Measurements from ENCODE around the gene CDC34.

The CDC34 gene

GRCh38 chr19:531753-532560, at the start of gene CDC34:
TSS of gene CDC34 (plus strand) at chr19:531760. CDS start at chr19:531932, 172 bp downstream.
- H3K27me3 ChIP-seq (ENCODE audit: control insufficient read depth in 2 of 2, insufficient read depth in 2 of 2, low read length in 2 of 2): no peaks in the 10 kb centered on the region
- peak within 1 kb of the TSS; percentile 92 to 94 for H3K27ac ChIP-seq (ENCODE audit: low read depth in 2 of 2, low read length in 2 of 2)
- H3K9me3 ChIP-seq (ENCODE audit: control insufficient read depth in 2 of 2, low read length in 2 of 2): no peaks in the 10 kb centered on the region
- peaks cover 10 to 15% of the 10 kb centered on the region in 2 donors for H3K36me3 ChIP-seq (ENCODE audit: control insufficient read depth in 2 of 2, insufficient read depth in 2 of 2, low read length in 2 of 2)
- peak within 1 kb of the TSS; percentile 79 to 90 for H3K9ac ChIP-seq (ENCODE audit: low read depth in 1 of 2, low read length in 2 of 2)
- H3K4me1 ChIP-seq (ENCODE audit: control insufficient read depth in 2 of 2, insufficient read depth in 2 of 2, low read length in 2 of 2): peaks cover 19 to 23% of the 10 kb centered on the region in 2 donors
- peak within 1 kb of the TSS; percentile 81 to 92 for H3K4me3 ChIP-seq (ENCODE audit: low read length in 2 of 2)

GRCh38 chr19:482186-483041, 49.1 kb upstream of the CDC34 start:
- no peaks in the 10 kb centered on the region for H3K36me3 ChIP-seq (ENCODE audit: control insufficient read depth in 2 of 2, insufficient read depth in 2 of 2, low read length in 2 of 2)
- H3K9me3 ChIP-seq (ENCODE audit: control insufficient read depth in 2 of 2, low read length in 2 of 2): no peaks in the 10 kb centered on the region
- peaks cover 13 to 14% of the 10 kb centered on the region in 2 donors for H3K27me3 ChIP-seq (ENCODE audit: control insufficient read depth in 2 of 2, insufficient read depth in 2 of 2, low read length in 2 of 2)
- H3K4me3 ChIP-seq (ENCODE audit: low read length in 2 of 2): no peak overlapping the region
- H3K27ac ChIP-seq (ENCODE audit: low read depth in 2 of 2, low read length in 2 of 2): no peak overlapping the region
- H3K9ac ChIP-seq (ENCODE audit: low read depth in 1 of 2, low read length in 2 of 2): no peak overlapping the region
- H3K4me1 ChIP-seq (ENCODE audit: control insufficient read depth in 2 of 2, insufficient read depth in 2 of 2, low read length in 2 of 2): no peaks in the 10 kb centered on the region

- Histone ChIP-seq H3K4me3 (ENCODE audit: low read length in 2 of 2) (no peak overlapping the region), H3K9me3 (ENCODE audit: control insufficient read depth in 2 of 2, low read length in 2 of 2) (no peaks in the 10 kb centered on the region), H3K9ac (ENCODE audit: low read depth in 1 of 2, low read length in 2 of 2) (no peak overlapping the region), H3K27ac (ENCODE audit: low read depth in 2 of 2, low read length in 2 of 2) (no peak overlapping the region), H3K4me1 (ENCODE audit: control insufficient read depth in 2 of 2, insufficient read depth in 2 of 2, low read length in 2 of 2) (no peaks in the 10 kb centered on the region), H3K36me3 (ENCODE audit: control insufficient read depth in 2 of 2, insufficient read depth in 2 of 2, low read length in 2 of 2) (no peaks in the 10 kb centered on the region), H3K27me3 (ENCODE audit: control insufficient read depth in 2 of 2, insufficient read depth in 2 of 2, low read length in 2 of 2) (peaks cover 12 to 13% of the 10 kb centered on the region in 2 donors)
These were observed 48.1 kb upstream of the CDC34 start for GRCh38 chr19:483332-484072.

- Histone ChIP-seq H3K4me1 (ENCODE audit: control insufficient read depth in 2 of 2, insufficient read depth in 2 of 2, low read length in 2 of 2) (peaks cover 0 to 1% of the 10 kb centered on the region in 2 donors), H3K36me3 (ENCODE audit: control insufficient read depth in 2 of 2, insufficient read depth in 2 of 2, low read length in 2 of 2) (no peaks in the 10 kb centered on the region), H3K4me3 (ENCODE audit: low read length in 2 of 2) (no peak overlapping the region), H3K9ac (ENCODE audit: low read depth in 1 of 2, low read length in 2 of 2) (no peak overlapping the region), H3K9me3 (ENCODE audit: control insufficient read depth in 2 of 2, low read length in 2 of 2) (no peaks in the 10 kb centered on the region), H3K27me3 (ENCODE audit: control insufficient read depth in 2 of 2, insufficient read depth in 2 of 2, low read length in 2 of 2) (peaks cover 12 to 13% of the 10 kb centered on the region in 2 donors), H3K27ac (ENCODE audit: low read depth in 2 of 2, low read length in 2 of 2) (no peak overlapping the region)
These were observed 47.1 kb upstream of the CDC34 start for GRCh38 chr19:484494-484893.

GRCh38 chr19:485077-485476, 46.5 kb upstream of the CDC34 start:
- Histone ChIP-seq H3K27ac (ENCODE audit: low read depth in 2 of 2, low read length in 2 of 2) (no peak overlapping the region), H3K4me3 (ENCODE audit: low read length in 2 of 2) (no peak overlapping the region), H3K9ac (ENCODE audit: low read depth in 1 of 2, low read length in 2 of 2) (no peak overlapping the region), H3K4me1 (ENCODE audit: control insufficient read depth in 2 of 2, insufficient read depth in 2 of 2, low read length in 2 of 2) (peaks cover 0 to 3% of the 10 kb centered on the region in 2 donors), H3K36me3 (ENCODE audit: control insufficient read depth in 2 of 2, insufficient read depth in 2 of 2, low read length in 2 of 2) (no peaks in the 10 kb centered on the region), H3K27me3 (ENCODE audit: control insufficient read depth in 2 of 2, insufficient read depth in 2 of 2, low read length in 2 of 2) (peaks cover 12 to 13% of the 10 kb centered on the region in 2 donors), H3K9me3 (ENCODE audit: control insufficient read depth in 2 of 2, low read length in 2 of 2) (no peaks in the 10 kb centered on the region)

GRCh38 chr19:485583-486236, 45.9 kb upstream of the CDC34 start:
- peaks cover 12 to 13% of the 10 kb centered on the region in 2 donors for H3K27me3 ChIP-seq (ENCODE audit: control insufficient read depth in 2 of 2, insufficient read depth in 2 of 2, low read length in 2 of 2)
- no peak overlapping the region for H3K4me3 ChIP-seq (ENCODE audit: low read length in 2 of 2)
- H3K4me1 ChIP-seq (ENCODE audit: control insufficient read depth in 2 of 2, insufficient read depth in 2 of 2, low read length in 2 of 2): peaks cover 0 to 3% of the 10 kb centered on the region in 2 donors
- H3K9ac ChIP-seq (ENCODE audit: low read depth in 1 of 2, low read length in 2 of 2): no peak overlapping the region
- no peaks in the 10 kb centered on the region for H3K36me3 ChIP-seq (ENCODE audit: control insufficient read depth in 2 of 2, insufficient read depth in 2 of 2, low read length in 2 of 2)
- no peak overlapping the region for H3K27ac ChIP-seq (ENCODE audit: low read depth in 2 of 2, low read length in 2 of 2)
- H3K9me3 ChIP-seq (ENCODE audit: control insufficient read depth in 2 of 2, low read length in 2 of 2): no peaks in the 10 kb centered on the region

GRCh38 chr19:488505-489417, 42.8 kb upstream of the CDC34 start:
- H3K27ac ChIP-seq (ENCODE audit: low read depth in 2 of 2, low read length in 2 of 2): peak overlapping the region; percentile 87 to 88
- H3K9ac ChIP-seq (ENCODE audit: low read depth in 1 of 2, low read length in 2 of 2): peak overlapping the region; percentile 68 to 87
- H3K27me3 ChIP-seq (ENCODE audit: control insufficient read depth in 2 of 2, insufficient read depth in 2 of 2, low read length in 2 of 2): peaks cover 11 to 13% of the 10 kb centered on the region in 2 donors
- no peaks in the 10 kb centered on the region for H3K36me3 ChIP-seq (ENCODE audit: control insufficient read depth in 2 of 2, insufficient read depth in 2 of 2, low read length in 2 of 2)
- H3K4me1 ChIP-seq (ENCODE audit: control insufficient read depth in 2 of 2, insufficient read depth in 2 of 2, low read length in 2 of 2): peaks cover 0 to 3% of the 10 kb centered on the region in 2 donors
- H3K4me3 ChIP-seq (ENCODE audit: low read length in 2 of 2): peak overlapping the region; percentile 76 to 82
- H3K9me3 ChIP-seq (ENCODE audit: control insufficient read depth in 2 of 2, low read length in 2 of 2): no peaks in the 10 kb centered on the region

GRCh38 chr19:489418-490196, 42.0 kb upstream of the CDC34 start:
- peaks cover 10 to 13% of the 10 kb centered on the region in 2 donors for H3K27me3 ChIP-seq (ENCODE audit: control insufficient read depth in 2 of 2, insufficient read depth in 2 of 2, low read length in 2 of 2)
- peaks cover 0 to 3% of the 10 kb centered on the region in 2 donors for H3K4me1 ChIP-seq (ENCODE audit: control insufficient read depth in 2 of 2, insufficient read depth in 2 of 2, low read length in 2 of 2)

More at GRCh38 chr19:489418-490196, 42.0 kb upstream of the CDC34 start:
- Histone ChIP-seq H3K36me3 (ENCODE audit: control insufficient read depth in 2 of 2, insufficient read depth in 2 of 2, low read length in 2 of 2) (no peaks in the 10 kb centered on the region), H3K9ac (ENCODE audit: low read depth in 1 of 2, low read length in 2 of 2) (peak overlapping the region; percentile 70 to 71), H3K4me3 (ENCODE audit: low read length in 2 of 2) (peak overlapping the region; percentile 69 to 82), H3K27ac (ENCODE audit: low read depth in 2 of 2, low read length in 2 of 2) (peak overlapping the region; percentile 87 to 88), H3K9me3 (ENCODE audit: control insufficient read depth in 2 of 2, low read length in 2 of 2) (no peaks in the 10 kb centered on the region)

All from mucosa of rectum (tissue), 2 donors.